Measurements from ENCODE around the gene RPS28.

RPS28 gene

GRCh38 chr19:8323781-8324185 lies 2.5 kb downstream of the RPS28 start:
- Histone ChIP-seq H3K9me3 (ENCODE audit: low read length) (no peaks in the 10 kb centered on the region), H3K4me1 (ENCODE audit: insufficient read depth, low read length) (peaks cover 31% of the 10 kb centered on the region), H3K9ac (ENCODE audit: low read length) (no peak overlapping the region)

GRCh38 chr19:8324186-8325050 lies 3.1 kb downstream of the RPS28 start:
- Histone ChIP-seq H3K9me3 (ENCODE audit: low read length) (no peaks in the 10 kb centered on the region), H3K27me3 (ENCODE audit: control insufficient read depth in 1 of 2, insufficient read depth in 2 of 2, low read length in 2 of 2) (no peaks in the 10 kb centered on the region), H3K9ac (ENCODE audit: low read length) (no peak overlapping the region), H3K27ac (ENCODE audit: low read depth, low read length) (no peak overlapping the region), H3K4me1 (ENCODE audit: insufficient read depth, low read length) (peaks cover 31% of the 10 kb centered on the region), H3K36me3 (ENCODE audit: insufficient read depth, low read length) (peaks cover 21% of the 10 kb centered on the region), H3K4me3 (ENCODE audit: low read depth in 1 of 2, low read length in 2 of 2) (no peak overlapping the region)

More at GRCh38 chr19:8323781-8324185, 2.5 kb downstream of the RPS28 start:
- H3K27ac ChIP-seq (ENCODE audit: low read depth, low read length) = no peak overlapping the region
- no peak overlapping the region for H3K4me3 ChIP-seq (ENCODE audit: low read depth in 1 of 2, low read length in 2 of 2)
- no peaks in the 10 kb centered on the region for H3K27me3 ChIP-seq (ENCODE audit: control insufficient read depth in 1 of 2, insufficient read depth in 2 of 2, low read length in 2 of 2)
- H3K36me3 ChIP-seq (ENCODE audit: insufficient read depth, low read length) = peaks cover 21% of the 10 kb centered on the region

GRCh38 chr19:8325454-8325853 lies 4.2 kb downstream of the RPS28 start:
- H3K36me3 ChIP-seq (ENCODE audit: insufficient read depth, low read length) = peaks cover 21% of the 10 kb centered on the region

GRCh38 chr19:8329996-8330395 lies 8.7 kb downstream of the RPS28 start:
- Histone ChIP-seq H3K4me1 (ENCODE audit: insufficient read depth, low read length) (no peaks in the 10 kb centered on the region), H3K36me3 (ENCODE audit: insufficient read depth, low read length) (no peaks in the 10 kb centered on the region), H3K9ac (ENCODE audit: low read length) (no peak overlapping the region), H3K27me3 (ENCODE audit: control insufficient read depth in 1 of 2, insufficient read depth in 2 of 2, low read length in 2 of 2) (peaks cover 11 to 19% of the 10 kb centered on the region in 2 donors), H3K27ac (ENCODE audit: low read depth, low read length) (no peak overlapping the region), H3K9me3 (ENCODE audit: low read length) (no peaks in the 10 kb centered on the region), H3K4me3 (ENCODE audit: low read depth in 1 of 2, low read length in 2 of 2) (no peak overlapping the region)

More at GRCh38 chr19:8325454-8325853, 4.2 kb downstream of the RPS28 start:
- Histone ChIP-seq H3K9me3 (ENCODE audit: low read length) (no peaks in the 10 kb centered on the region), H3K27ac (ENCODE audit: low read depth, low read length) (no peak overlapping the region), H3K9ac (ENCODE audit: low read length) (no peak overlapping the region), H3K4me3 (ENCODE audit: low read depth in 1 of 2, low read length in 2 of 2) (no peak overlapping the region), H3K27me3 (ENCODE audit: control insufficient read depth in 1 of 2, insufficient read depth in 2 of 2, low read length in 2 of 2) (no peaks in the 10 kb centered on the region), H3K4me1 (ENCODE audit: insufficient read depth, low read length) (peaks cover 23% of the 10 kb centered on the region)

- H3K4me1 ChIP-seq (ENCODE audit: insufficient read depth, low read length) = no peaks in the 10 kb centered on the region
- H3K27me3 ChIP-seq (ENCODE audit: control insufficient read depth in 1 of 2, insufficient read depth in 2 of 2, low read length in 2 of 2) = peaks cover 17 to 28% of the 10 kb centered on the region in 2 donors
- no peak overlapping the region for H3K9ac ChIP-seq (ENCODE audit: low read length)
- H3K9me3 ChIP-seq (ENCODE audit: low read length) = no peaks in the 10 kb centered on the region
- H3K36me3 ChIP-seq (ENCODE audit: insufficient read depth, low read length) = no peaks in the 10 kb centered on the region
- H3K27ac ChIP-seq (ENCODE audit: low read depth, low read length) = no peak overlapping the region
- H3K4me3 ChIP-seq (ENCODE audit: low read depth in 1 of 2, low read length in 2 of 2) = no peak overlapping the region
These were observed 10.1 kb downstream of the RPS28 start for GRCh38 chr19:8331263-8331845.

- H3K36me3 ChIP-seq (ENCODE audit: insufficient read depth, low read length) = no peaks in the 10 kb centered on the region
- no peak overlapping the region for H3K27ac ChIP-seq (ENCODE audit: low read depth, low read length)
- H3K4me3 ChIP-seq (ENCODE audit: low read depth in 1 of 2, low read length in 2 of 2) = no peak overlapping the region
- no peaks in the 10 kb centered on the region for H3K4me1 ChIP-seq (ENCODE audit: insufficient read depth, low read length)
- no peaks in the 10 kb centered on the region for H3K9me3 ChIP-seq (ENCODE audit: low read length)
- H3K9ac ChIP-seq (ENCODE audit: low read length) = no peak overlapping the region
- peaks cover 17 to 35% of the 10 kb centered on the region in 2 donors for H3K27me3 ChIP-seq (ENCODE audit: control insufficient read depth in 1 of 2, insufficient read depth in 2 of 2, low read length in 2 of 2)
These were observed 11.9 kb downstream of the RPS28 start for GRCh38 chr19:8332976-8333766.

- H3K27me3 ChIP-seq (ENCODE audit: control insufficient read depth in 1 of 2, insufficient read depth in 2 of 2, low read length in 2 of 2) = peaks cover 17 to 35% of the 10 kb centered on the region in 2 donors
These were observed 12.6 kb downstream of the RPS28 start for GRCh38 chr19:8333767-8334457.

GRCh38 chr19:8334458-8335342 lies 13.4 kb downstream of the RPS28 start:
- H3K36me3 ChIP-seq (ENCODE audit: insufficient read depth, low read length) = no peaks in the 10 kb centered on the region
- H3K27me3 ChIP-seq (ENCODE audit: control insufficient read depth in 1 of 2, insufficient read depth in 2 of 2, low read length in 2 of 2) = peaks cover 17 to 35% of the 10 kb centered on the region in 2 donors
- H3K4me1 ChIP-seq (ENCODE audit: insufficient read depth, low read length) = no peaks in the 10 kb centered on the region
- H3K4me3 ChIP-seq (ENCODE audit: low read depth in 1 of 2, low read length in 2 of 2) = no peak overlapping the region
- no peak overlapping the region for H3K27ac ChIP-seq (ENCODE audit: low read depth, low read length)
- no peak overlapping the region for H3K9ac ChIP-seq (ENCODE audit: low read length)
- no peaks in the 10 kb centered on the region for H3K9me3 ChIP-seq (ENCODE audit: low read length)

More at GRCh38 chr19:8333767-8334457, 12.6 kb downstream of the RPS28 start:
- H3K4me1 ChIP-seq (ENCODE audit: insufficient read depth, low read length) = no peaks in the 10 kb centered on the region
- H3K27ac ChIP-seq (ENCODE audit: low read depth, low read length) = no peak overlapping the region
- H3K9me3 ChIP-seq (ENCODE audit: low read length) = no peaks in the 10 kb centered on the region
- H3K9ac ChIP-seq (ENCODE audit: low read length) = no peak overlapping the region
- no peaks in the 10 kb centered on the region for H3K36me3 ChIP-seq (ENCODE audit: insufficient read depth, low read length)
- H3K4me3 ChIP-seq (ENCODE audit: low read depth in 1 of 2, low read length in 2 of 2) = no peak overlapping the region

- H3K9ac ChIP-seq (ENCODE audit: low read length) = no peak overlapping the region
- no peak overlapping the region for H3K27ac ChIP-seq (ENCODE audit: low read depth, low read length)
- no peak overlapping the region for H3K4me3 ChIP-seq (ENCODE audit: low read depth in 1 of 2, low read length in 2 of 2)
- no peaks in the 10 kb centered on the region for H3K9me3 ChIP-seq (ENCODE audit: low read length)
- H3K27me3 ChIP-seq (ENCODE audit: control insufficient read depth in 1 of 2, insufficient read depth in 2 of 2, low read length in 2 of 2) = peaks cover 20 to 37% of the 10 kb centered on the region in 2 donors
- H3K36me3 ChIP-seq (ENCODE audit: insufficient read depth, low read length) = no peaks in the 10 kb centered on the region
- peaks cover 1% of the 10 kb centered on the region for H3K4me1 ChIP-seq (ENCODE audit: insufficient read depth, low read length)
These were observed 14.2 kb downstream of the RPS28 start for GRCh38 chr19:8335343-8336071.

- peaks cover 23 to 42% of the 10 kb centered on the region in 2 donors for H3K27me3 ChIP-seq (ENCODE audit: control insufficient read depth in 1 of 2, insufficient read depth in 2 of 2, low read length in 2 of 2)
- H3K4me3 ChIP-seq (ENCODE audit: low read depth in 1 of 2, low read length in 2 of 2) = no peak overlapping the region
- H3K9ac ChIP-seq (ENCODE audit: low read length) = no peak overlapping the region
- peaks cover 5% of the 10 kb centered on the region for H3K4me1 ChIP-seq (ENCODE audit: insufficient read depth, low read length)
- H3K27ac ChIP-seq (ENCODE audit: low read depth, low read length) = no peak overlapping the region
- H3K9me3 ChIP-seq (ENCODE audit: low read length) = no peaks in the 10 kb centered on the region
- H3K36me3 ChIP-seq (ENCODE audit: insufficient read depth, low read length) = no peaks in the 10 kb centered on the region
These were observed 14.8 kb downstream of the RPS28 start for GRCh38 chr19:8336072-8336569.

All from muscle layer of colon (tissue), 2 donors.